HepG2 (cell line): ENCODE results near the gene TBCE. TPM values are rescaled to one million over a fixed set of nuclear protein-coding genes. Genes with fewer than 3 reads are reported as not detected.

ENCODE experiments used
- CHD2 ChIP-seq: IDR thresholded peaks from 2 replicates; pipeline ENCODE4 v1.6.1; 2011; ENCODE audit warnings: low read depth, low read length, improper control_type of control experiment
- HHEX ChIP-seq: IDR thresholded peaks from 2 replicates; pipeline ENCODE4 v1.6.1; 2016; ENCODE audit warnings: control low read depth
- HNRNPH1 ChIP-seq: fragments of 200-400 bp; formaldehyde crosslinking; optimal IDR thresholded peaks from 2 replicates; pipeline ENCODE3; 2017; ENCODE audit warnings: mild to moderate bottlenecking, low read depth, low read length
- HNRNPLL ChIP-seq: fragments of 200-400 bp; formaldehyde crosslinking; IDR thresholded peaks from 2 replicates; pipeline ENCODE4 v1.6.1; 2017; ENCODE audit warnings: mild to moderate bottlenecking, low read depth, low read length; ENCODE audit not compliant: poor library complexity, severe bottlenecking
- KDM2A ChIP-seq: sonication (generic); formaldehyde crosslinking; IDR thresholded peaks from 2 replicates; pipeline ENCODE4 v1.4.0; 2020; ENCODE audit warnings: low read depth, missing genetic modification reagents, borderline replicate concordance
- MTF1 ChIP-seq: sonication (generic); formaldehyde crosslinking; IDR thresholded peaks from 2 replicates; pipeline ENCODE4 v1.5.0; 2020; ENCODE audit warnings: missing genetic modification reagents
- MYNN ChIP-seq: sonication (generic); formaldehyde crosslinking; IDR thresholded peaks from 2 replicates; pipeline ENCODE4 v1.4.0; 2020; ENCODE audit warnings: mild to moderate bottlenecking, low read depth, missing genetic modification reagents
- NKX3-1 ChIP-seq: sonication (generic); formaldehyde crosslinking; IDR thresholded peaks from 2 replicates; pipeline ENCODE4 v1.5.0; 2020; ENCODE audit warnings: missing genetic modification reagents
- POLR2G ChIP-seq: fragments of 200-400 bp; formaldehyde crosslinking; IDR thresholded peaks from 2 replicates; pipeline ENCODE4 v1.6.1; 2018; ENCODE audit warnings: mild to moderate bottlenecking, low read depth, low read length, moderate library complexity
- PRPF4 ChIP-seq: fragments of 200-400 bp; formaldehyde crosslinking; IDR thresholded peaks from 2 replicates; pipeline ENCODE4 v1.6.1; 2016; ENCODE audit warnings: low read length, low read depth; ENCODE audit not compliant: poor library complexity, severe bottlenecking
- RBFOX2 ChIP-seq: fragments of 200-400 bp; formaldehyde crosslinking; IDR thresholded peaks from 2 replicates; pipeline ENCODE4 v1.6.1; 2017; ENCODE audit warnings: low read depth, mild to moderate bottlenecking, low read length
- RFX3 ChIP-seq: IDR thresholded peaks from 2 replicates; pipeline ENCODE4 v1.6.1; 2016; ENCODE audit warnings: missing biosample characterization, missing genetic modification reagents
- SOX6 ChIP-seq, 2 experiments: fragments of 450-650 bp in 1 of 2; sonication (generic) in 1 of 2; formaldehyde crosslinking in 1 of 2; IDR thresholded peaks; 2 replicates each; pipeline versions ENCODE4 v1.4.0 to v1.6.1; 2017 to 2020; ENCODE audit warnings: antibody characterized with exemption in 1 of 2, mild to moderate bottlenecking in 1 of 2, missing genetic modification reagents in 1 of 2
- ZFP82 ChIP-seq: sonication (generic); formaldehyde crosslinking; IDR thresholded peaks from 2 replicates; pipeline ENCODE4 v1.5.1; 2020; ENCODE audit warnings: mild to moderate bottlenecking, missing genetic modification reagents, borderline replicate concordance
- ZFY ChIP-seq: sonication (generic); formaldehyde crosslinking; IDR thresholded peaks from 2 replicates; pipeline ENCODE4 v1.4.0; 2020; ENCODE audit warnings: missing genetic modification reagents
- ZNF207 ChIP-seq: fragments of 450-650 bp; IDR thresholded peaks from 2 replicates; pipeline ENCODE4 v1.6.1; 2016; ENCODE audit warnings: antibody characterized with exemption, borderline replicate concordance
- ZNF224 ChIP-seq: sonication (generic); formaldehyde crosslinking; IDR thresholded peaks from 2 replicates; pipeline ENCODE4 v1.5.0; 2020; ENCODE audit warnings: mild to moderate bottlenecking, missing genetic modification reagents
- ZNF367 ChIP-seq: sonication (generic); formaldehyde crosslinking; IDR thresholded peaks from 2 replicates; pipeline ENCODE4 v1.4.0; 2020; ENCODE audit warnings: missing genetic modification reagents, borderline replicate concordance
- ZNF672 ChIP-seq: sonication (generic); formaldehyde crosslinking; IDR thresholded peaks from 2 replicates; pipeline ENCODE4 v1.8.1; 2022; ENCODE audit warnings: missing genetic modification reagents
- ZSCAN31 ChIP-seq: sonication (generic); formaldehyde crosslinking; IDR thresholded peaks from 2 replicates; pipeline ENCODE4 v1.5.0; 2020; ENCODE audit warnings: low read depth, mild to moderate bottlenecking, missing genetic modification reagents
- polyA plus RNA-seq, 8 experiments: library from polyadenylated mRNA; depleted of rRNA in 3 of 8; stranded (reverse) in 7 of 8; unstranded in 1 of 8; fragments of >200 nt; fragmentation: Illumina TruSeq in 4 of 8; extraction: Trizol in 4 of 8; gene quantifications; 2 replicates each; pipeline versions ENCODE4 v1.2.1 to v1.2.3, GENCODE V29; 2011 to 2016; ENCODE audit warnings: low read depth in 4 of 8, missing spikeins in 1 of 8, mixed read lengths in 1 of 8; ENCODE audit not compliant: insufficient read depth in 1 of 8
- total RNA-seq, 5 experiments: library from RNA; depleted of rRNA; stranded (reverse); fragments of >200 nt; fragmentation: Illumina TruSeq; extraction: Trizol; gene quantifications; 2 replicates each; pipeline ENCODE4 v1.2.3, GENCODE V29; 2016; ENCODE audit warnings: low read depth in 1 of 5
- TF ChIP-seq, protein P1 (sequence below): sonication (generic); formaldehyde crosslinking; IDR thresholded peaks from 2 replicates; pipeline ENCODE4 v1.4.0; 2020; ENCODE audit warnings: missing genetic modification reagents
- TF ChIP-seq, protein P2 (sequence below): sonication (generic); formaldehyde crosslinking; IDR thresholded peaks from 2 replicates; pipeline ENCODE4 v1.4.0; 2020; ENCODE audit warnings: mild to moderate bottlenecking, missing genetic modification reagents
- TF ChIP-seq, protein P3 (sequence below): sonication (generic); formaldehyde crosslinking; IDR thresholded peaks from 2 replicates; pipeline ENCODE4 v1.5.0; 2020; ENCODE audit warnings: missing genetic modification reagents
- TF ChIP-seq, protein P4 (sequence below): IDR thresholded peaks from 2 replicates; pipeline ENCODE4 v1.6.1; 2016; ENCODE audit warnings: low read depth, borderline replicate concordance
- TF ChIP-seq, protein P5 (sequence below): sonication (generic); formaldehyde crosslinking; IDR thresholded peaks from 2 replicates; pipeline ENCODE4 v1.4.0; 2020; ENCODE audit warnings: mild to moderate bottlenecking, missing genetic modification reagents

Gene TBCE
- total and polyA plus RNA-seq, 2 of the 13 experiments (the other 11 are each of a cell fraction or from before 2014, with no cell fraction given) = 25.6 to 31.1 TPM

DNA sequence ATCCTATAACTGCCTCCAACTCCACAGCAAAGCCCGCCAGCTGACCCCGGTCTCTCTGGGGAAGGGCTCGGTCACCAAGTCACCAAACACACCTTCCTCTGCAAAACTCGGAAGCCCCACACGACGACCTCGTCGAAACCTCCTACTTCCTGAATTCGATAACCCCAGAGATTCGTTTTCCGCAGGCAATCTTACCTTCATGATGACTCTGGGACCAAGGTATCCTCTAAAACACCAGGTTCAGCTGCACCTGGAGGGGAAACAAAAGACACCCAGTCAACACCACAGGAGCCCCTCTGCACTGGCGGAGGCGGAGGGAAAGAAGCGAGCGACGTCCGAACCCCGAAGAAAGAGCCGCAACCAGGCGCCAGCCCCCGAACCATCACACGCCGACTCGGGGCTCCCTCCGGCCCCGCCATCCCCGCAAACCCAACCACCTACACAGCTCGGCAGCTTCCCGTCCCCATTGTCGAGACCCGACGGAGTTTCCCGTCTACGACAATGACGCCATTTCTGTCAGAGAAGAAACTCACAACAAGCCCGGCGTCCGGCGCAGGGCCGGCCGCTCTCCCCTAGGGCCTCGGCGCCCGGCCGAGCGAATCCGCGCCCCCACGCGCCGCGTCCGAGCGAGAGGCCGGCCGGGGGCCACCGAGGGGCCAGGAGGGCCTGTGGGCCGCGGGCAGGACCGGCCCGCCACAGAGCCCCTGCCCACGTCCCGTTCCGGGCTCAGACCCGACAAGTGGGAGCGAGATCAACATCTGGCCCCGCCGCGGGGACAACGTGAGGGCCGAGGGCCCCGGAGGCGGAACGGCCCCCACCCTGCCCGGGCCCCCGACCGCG is 40.3 kb upstream of the TBCE start (continued):
- TF ChIP-seq, protein P1, sequence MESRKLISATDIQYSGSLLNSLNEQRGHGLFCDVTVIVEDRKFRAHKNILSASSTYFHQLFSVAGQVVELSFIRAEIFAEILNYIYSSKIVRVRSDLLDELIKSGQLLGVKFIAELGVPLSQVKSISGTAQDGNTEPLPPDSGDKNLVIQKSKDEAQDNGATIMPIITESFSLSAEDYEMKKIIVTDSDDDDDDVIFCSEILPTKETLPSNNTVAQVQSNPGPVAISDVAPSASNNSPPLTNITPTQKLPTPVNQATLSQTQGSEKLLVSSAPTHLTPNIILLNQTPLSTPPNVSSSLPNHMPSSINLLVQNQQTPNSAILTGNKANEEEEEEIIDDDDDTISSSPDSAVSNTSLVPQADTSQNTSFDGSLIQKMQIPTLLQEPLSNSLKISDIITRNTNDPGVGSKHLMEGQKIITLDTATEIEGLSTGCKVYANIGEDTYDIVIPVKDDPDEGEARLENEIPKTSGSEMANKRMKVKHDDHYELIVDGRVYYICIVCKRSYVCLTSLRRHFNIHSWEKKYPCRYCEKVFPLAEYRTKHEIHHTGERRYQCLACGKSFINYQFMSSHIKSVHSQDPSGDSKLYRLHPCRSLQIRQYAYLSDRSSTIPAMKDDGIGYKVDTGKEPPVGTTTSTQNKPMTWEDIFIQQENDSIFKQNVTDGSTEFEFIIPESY = no peak
- TF ChIP-seq ZNF367 (CRISPR knock-in tag) = no peak
- no peak for TF ChIP-seq HHEX (CRISPR knock-in tag)
- no peak for TF ChIP-seq SOX6 (IDR thresholded peaks at IDR 0.05)
- TF ChIP-seq SOX6 (CRISPR knock-in tag; IDR thresholded peaks at IDR 0.05) = peak; percentile 16; the same call in 1 of the 2 replicates
- no peak for TF ChIP-seq KDM2A (CRISPR knock-in tag)
- TF ChIP-seq, protein P2, sequence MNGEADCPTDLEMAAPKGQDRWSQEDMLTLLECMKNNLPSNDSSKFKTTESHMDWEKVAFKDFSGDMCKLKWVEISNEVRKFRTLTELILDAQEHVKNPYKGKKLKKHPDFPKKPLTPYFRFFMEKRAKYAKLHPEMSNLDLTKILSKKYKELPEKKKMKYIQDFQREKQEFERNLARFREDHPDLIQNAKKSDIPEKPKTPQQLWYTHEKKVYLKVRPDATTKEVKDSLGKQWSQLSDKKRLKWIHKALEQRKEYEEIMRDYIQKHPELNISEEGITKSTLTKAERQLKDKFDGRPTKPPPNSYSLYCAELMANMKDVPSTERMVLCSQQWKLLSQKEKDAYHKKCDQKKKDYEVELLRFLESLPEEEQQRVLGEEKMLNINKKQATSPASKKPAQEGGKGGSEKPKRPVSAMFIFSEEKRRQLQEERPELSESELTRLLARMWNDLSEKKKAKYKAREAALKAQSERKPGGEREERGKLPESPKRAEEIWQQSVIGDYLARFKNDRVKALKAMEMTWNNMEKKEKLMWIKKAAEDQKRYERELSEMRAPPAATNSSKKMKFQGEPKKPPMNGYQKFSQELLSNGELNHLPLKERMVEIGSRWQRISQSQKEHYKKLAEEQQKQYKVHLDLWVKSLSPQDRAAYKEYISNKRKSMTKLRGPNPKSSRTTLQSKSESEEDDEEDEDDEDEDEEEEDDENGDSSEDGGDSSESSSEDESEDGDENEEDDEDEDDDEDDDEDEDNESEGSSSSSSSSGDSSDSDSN = peak; percentile 37; the same call in 1 of the 2 replicates
- TF ChIP-seq, protein P3, sequence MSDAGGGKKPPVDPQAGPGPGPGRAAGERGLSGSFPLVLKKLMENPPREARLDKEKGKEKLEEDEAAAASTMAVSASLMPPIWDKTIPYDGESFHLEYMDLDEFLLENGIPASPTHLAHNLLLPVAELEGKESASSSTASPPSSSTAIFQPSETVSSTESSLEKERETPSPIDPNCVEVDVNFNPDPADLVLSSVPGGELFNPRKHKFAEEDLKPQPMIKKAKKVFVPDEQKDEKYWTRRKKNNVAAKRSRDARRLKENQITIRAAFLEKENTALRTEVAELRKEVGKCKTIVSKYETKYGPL (CRISPR knock-in tag) = no peak
- no peak for TF ChIP-seq ZNF207
- 0 out of 2 replicates have a peak, but pooled peaks have one; percentile 36 for TF ChIP-seq ZFP82
- TF ChIP-seq ZNF672 (CRISPR knock-in tag) = no peak
- TF ChIP-seq, protein P4, sequence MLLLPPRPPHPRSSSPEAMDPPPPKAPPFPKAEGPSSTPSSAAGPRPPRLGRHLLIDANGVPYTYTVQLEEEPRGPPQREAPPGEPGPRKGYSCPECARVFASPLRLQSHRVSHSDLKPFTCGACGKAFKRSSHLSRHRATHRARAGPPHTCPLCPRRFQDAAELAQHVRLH (CRISPR knock-in tag) = no peak
- TF ChIP-seq MYNN (CRISPR knock-in tag) = no peak
- TF ChIP-seq ZNF224 (CRISPR knock-in tag) = no peak
- TF ChIP-seq POLR2G = no peak
- peak; percentile 37 for TF ChIP-seq HNRNPLL
- no peak for TF ChIP-seq MTF1 (CRISPR knock-in tag)
- no peak for TF ChIP-seq RFX3 (CRISPR knock-in tag)
- no peak; the same call in 1 of the 2 replicates for TF ChIP-seq RBFOX2
- no peak for TF ChIP-seq CHD2
- peak; percentile 57 for TF ChIP-seq ZFY (CRISPR knock-in tag)
- TF ChIP-seq NKX3-1 (CRISPR knock-in tag) = no peak
- TF ChIP-seq PRPF4 = no peak
- TF ChIP-seq ZSCAN31 (CRISPR knock-in tag) = 0 out of 2 replicates have a peak, but pooled peaks have one; percentile 31
- TF ChIP-seq HNRNPH1 = no peak
- TF ChIP-seq, protein P5, sequence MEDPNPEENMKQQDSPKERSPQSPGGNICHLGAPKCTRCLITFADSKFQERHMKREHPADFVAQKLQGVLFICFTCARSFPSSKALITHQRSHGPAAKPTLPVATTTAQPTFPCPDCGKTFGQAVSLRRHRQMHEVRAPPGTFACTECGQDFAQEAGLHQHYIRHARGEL = no peak
